ENCODE measurements around the gene NCKAP1. TPM values are rescaled to one million over a fixed set of nuclear protein-coding genes. Genes with fewer than 3 reads are reported as not detected.

NCKAP1 gene
- total RNA-seq, 6 donors from 2014 or later = 34.2 to 129 (median 83.9) TPM

DNA sequence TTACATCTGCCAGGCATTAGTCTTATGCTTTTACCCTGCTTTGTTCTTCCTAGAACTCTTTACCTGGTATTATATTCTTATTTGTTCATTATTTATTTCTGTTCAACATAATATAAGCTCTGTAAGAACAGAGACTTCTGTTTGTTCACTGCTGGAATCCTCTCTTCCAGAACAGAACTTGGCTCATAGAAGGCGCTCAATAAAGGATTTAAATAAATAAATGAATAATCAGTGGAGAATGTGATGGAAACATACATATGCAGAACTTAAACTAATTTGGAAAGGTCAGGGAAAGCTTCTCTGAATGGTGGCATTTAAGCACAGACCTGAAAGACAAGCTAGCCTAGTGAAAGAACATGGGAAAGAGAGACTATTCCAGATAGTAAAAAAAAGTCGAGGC is 24.3 kb downstream of the NCKAP1 start:
- Histone ChIP-seq H3K9me3 (no peaks in the 10 kb centered on the region), H3K4me1 (peaks cover 4 to 19% (median 9%) of the 10 kb centered on the region in 4 donors), H3K36me3 (no peaks in the 10 kb centered on the region), H3K4me3 (no peak overlapping the region), H3K27me3 (no peaks in the 10 kb centered on the region), H3K27ac (no peak overlapping the region)
- ATAC-seq (ENCODE audit: low FRiP score in 2 of 2) (no peak), DNase-seq (no peak)
- 90 to 92% methylated on average over 2 of the region's 2 CpGs for WGBS, 2 donors
- TF ChIP-seq EP300 (IDR thresholded peaks at IDR 0.05) = no peak
- no peak for TF ChIP-seq POLR2AphosphoS5 (IDR thresholded peaks at IDR 0.05)
- no peak for TF ChIP-seq POLR2A (IDR thresholded peaks at IDR 0.05)
- TF ChIP-seq, protein P1, sequence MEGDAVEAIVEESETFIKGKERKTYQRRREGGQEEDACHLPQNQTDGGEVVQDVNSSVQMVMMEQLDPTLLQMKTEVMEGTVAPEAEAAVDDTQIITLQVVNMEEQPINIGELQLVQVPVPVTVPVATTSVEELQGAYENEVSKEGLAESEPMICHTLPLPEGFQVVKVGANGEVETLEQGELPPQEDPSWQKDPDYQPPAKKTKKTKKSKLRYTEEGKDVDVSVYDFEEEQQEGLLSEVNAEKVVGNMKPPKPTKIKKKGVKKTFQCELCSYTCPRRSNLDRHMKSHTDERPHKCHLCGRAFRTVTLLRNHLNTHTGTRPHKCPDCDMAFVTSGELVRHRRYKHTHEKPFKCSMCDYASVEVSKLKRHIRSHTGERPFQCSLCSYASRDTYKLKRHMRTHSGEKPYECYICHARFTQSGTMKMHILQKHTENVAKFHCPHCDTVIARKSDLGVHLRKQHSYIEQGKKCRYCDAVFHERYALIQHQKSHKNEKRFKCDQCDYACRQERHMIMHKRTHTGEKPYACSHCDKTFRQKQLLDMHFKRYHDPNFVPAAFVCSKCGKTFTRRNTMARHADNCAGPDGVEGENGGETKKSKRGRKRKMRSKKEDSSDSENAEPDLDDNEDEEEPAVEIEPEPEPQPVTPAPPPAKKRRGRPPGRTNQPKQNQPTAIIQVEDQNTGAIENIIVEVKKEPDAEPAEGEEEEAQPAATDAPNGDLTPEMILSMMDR (IDR thresholded peaks at IDR 0.05) = no peak

DNA sequence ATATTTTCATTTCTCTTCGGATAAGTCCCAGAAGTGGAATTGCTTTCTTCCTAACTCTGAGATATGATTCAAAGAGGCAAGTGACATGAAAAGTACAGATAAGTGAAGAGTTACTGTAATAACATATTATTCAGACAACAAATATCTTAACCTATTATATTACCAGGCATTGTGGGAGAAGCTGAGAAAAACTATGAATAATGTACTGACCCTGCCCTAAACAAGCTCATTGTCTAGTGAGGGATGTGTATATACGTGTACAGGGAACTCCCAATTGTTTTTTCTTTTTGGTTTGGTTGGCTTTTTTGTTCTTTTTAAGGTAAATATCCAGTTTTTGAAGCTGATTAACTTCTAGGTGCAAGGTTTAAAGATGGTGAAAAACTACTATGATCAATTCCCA is 26.5 kb downstream of the NCKAP1 start:
- DNase-seq = no peak
- no peaks in the 10 kb centered on the region for H3K27me3 ChIP-seq
- H3K27ac ChIP-seq = no peak overlapping the region
- no peak for TF ChIP-seq POLR2A (IDR thresholded peaks at IDR 0.05)
- TF ChIP-seq POLR2AphosphoS5 (IDR thresholded peaks at IDR 0.05) = no peak
- TF ChIP-seq EP300 (IDR thresholded peaks at IDR 0.05) = no peak
- TF ChIP-seq, protein P1 (IDR thresholded peaks at IDR 0.05) = no peak
- WGBS, 2 donors = 74 to 75% methylated on average over 2 of the region's 2 CpGs
- no peak overlapping the region for H3K4me3 ChIP-seq
- no peaks in the 10 kb centered on the region for H3K36me3 ChIP-seq
- no peaks in the 10 kb centered on the region for H3K9me3 ChIP-seq
- ATAC-seq (ENCODE audit: low FRiP score in 2 of 2) = no peak
- H3K4me1 ChIP-seq = peaks cover 4 to 19% (median 9%) of the 10 kb centered on the region in 4 donors

DNA sequence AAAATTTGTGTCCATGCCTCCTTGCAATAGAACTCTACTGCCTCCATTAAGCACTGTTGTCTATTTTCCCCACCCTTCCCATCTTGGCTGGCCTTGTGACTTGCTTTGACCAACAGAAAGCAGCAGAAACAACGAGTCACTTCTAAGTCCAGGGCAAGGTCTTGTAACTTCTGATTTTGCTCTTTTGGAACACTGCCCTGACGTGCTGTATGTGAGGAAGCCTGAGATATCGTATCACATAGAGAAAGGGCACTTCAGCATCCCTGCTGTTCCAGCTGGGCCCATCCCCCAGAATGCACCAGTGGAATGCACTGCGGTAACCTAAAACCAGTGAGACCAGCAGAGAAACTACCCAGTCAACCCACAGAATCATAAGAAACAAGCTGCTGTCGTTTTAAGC is 28.1 kb downstream of the NCKAP1 start:
- peaks cover 4 to 14% (median 9%) of the 10 kb centered on the region in 4 donors for H3K4me1 ChIP-seq
- H3K27me3 ChIP-seq = no peaks in the 10 kb centered on the region
- no peaks in the 10 kb centered on the region for H3K9me3 ChIP-seq
- ATAC-seq (ENCODE audit: low FRiP score in 2 of 2) = no peak
- H3K27ac ChIP-seq = no peak overlapping the region
- WGBS, 2 donors = 75 to 78% methylated on average over 5 of the region's 5 CpGs
- TF ChIP-seq POLR2AphosphoS5 (IDR thresholded peaks at IDR 0.05) (no peak), POLR2A (IDR thresholded peaks at IDR 0.05) (no peak), EP300 (IDR thresholded peaks at IDR 0.05) (no peak)
- TF ChIP-seq, protein P1 (IDR thresholded peaks at IDR 0.05) = no peak
- no peak for DNase-seq
- H3K4me3 ChIP-seq = no peak overlapping the region
- H3K36me3 ChIP-seq = no peaks in the 10 kb centered on the region

DNA sequence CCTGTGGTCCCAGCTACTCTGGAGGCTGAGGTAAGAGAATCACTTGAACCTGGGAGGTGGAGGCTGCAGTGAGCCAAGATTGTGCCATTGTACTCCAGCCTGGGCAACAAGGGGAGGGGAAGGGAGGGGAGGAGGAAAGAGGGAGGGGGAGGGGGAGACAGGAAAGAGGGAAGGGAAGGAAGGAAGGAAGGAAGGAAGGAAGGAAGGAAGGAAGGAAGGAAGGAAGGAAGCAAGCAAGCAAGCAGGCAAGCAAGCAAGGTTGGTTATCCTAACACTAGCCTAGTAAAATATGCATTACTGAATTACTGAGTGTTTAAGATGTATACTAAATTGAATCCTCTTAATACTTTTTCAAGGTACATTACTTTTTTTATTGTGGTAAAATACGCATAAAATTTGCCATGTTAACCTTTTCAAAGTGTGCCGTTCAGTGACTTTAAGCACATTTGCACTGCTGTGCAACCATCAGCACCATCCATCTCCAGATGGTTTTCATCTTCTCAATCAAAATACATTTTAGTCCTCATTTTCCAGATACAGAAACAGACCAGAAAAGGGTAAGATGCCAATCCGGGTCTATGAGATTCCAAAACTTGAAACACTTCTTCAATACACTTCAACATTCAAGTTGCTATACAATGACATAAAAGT is 28.9 kb downstream of the NCKAP1 start:
- Histone ChIP-seq H3K4me3 (no peak overlapping the region), H3K27ac (no peak overlapping the region), H3K9me3 (no peaks in the 10 kb centered on the region), H3K4me1 (peaks cover 4 to 14% (median 7%) of the 10 kb centered on the region in 4 donors), H3K27me3 (no peaks in the 10 kb centered on the region), H3K36me3 (no peaks in the 10 kb centered on the region)
- WGBS, 2 donors = 89 to 92% methylated on average over 3 of the region's 3 CpGs
- ATAC-seq (ENCODE audit: low FRiP score in 2 of 2) (no peak), DNase-seq (no peak)
- TF ChIP-seq, protein P1 (IDR thresholded peaks at IDR 0.05) = no peak
- TF ChIP-seq POLR2AphosphoS5 (IDR thresholded peaks at IDR 0.05) (no peak), EP300 (IDR thresholded peaks at IDR 0.05) (no peak), POLR2A (IDR thresholded peaks at IDR 0.05) (no peak)

DNA sequence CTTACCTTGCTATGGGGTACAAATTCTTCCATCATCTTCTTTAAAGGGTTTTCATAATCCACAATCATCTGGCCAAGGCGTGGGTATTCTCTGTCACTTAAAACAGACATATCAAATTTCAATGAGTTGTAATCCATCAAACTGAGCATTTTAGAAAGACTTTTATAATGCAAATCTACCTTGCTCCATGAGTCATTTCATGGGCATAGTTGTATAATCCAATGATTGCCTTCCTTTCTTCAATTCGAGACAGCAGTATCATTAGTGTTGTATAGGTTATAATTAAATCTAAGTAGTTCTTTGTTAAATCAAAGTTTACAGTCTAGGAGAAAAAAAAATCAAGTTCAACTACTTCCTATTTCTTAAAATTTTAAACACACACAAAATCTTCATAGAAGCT is 36.3 kb downstream of the NCKAP1 start:
- no peak overlapping the region for H3K4me3 ChIP-seq
- H3K9me3 ChIP-seq = no peaks in the 10 kb centered on the region
- WGBS, 2 donors = 85 to 86% methylated on average over 2 of the region's 2 CpGs
- TF ChIP-seq POLR2A (IDR thresholded peaks at IDR 0.05) (no peak), EP300 (IDR thresholded peaks at IDR 0.05) (no peak), POLR2AphosphoS5 (IDR thresholded peaks at IDR 0.05) (no peak)
- TF ChIP-seq, protein P1 (IDR thresholded peaks at IDR 0.05) = no peak
- H3K27me3 ChIP-seq = no peaks in the 10 kb centered on the region
- peaks cover 0 to 7% (median 0%) of the 10 kb centered on the region in 4 donors for H3K4me1 ChIP-seq
- no peak overlapping the region for H3K27ac ChIP-seq
- no peak for DNase-seq
- peaks cover 3 to 31% (median 4%) of the 10 kb centered on the region in 4 donors for H3K36me3 ChIP-seq
- no peak for ATAC-seq (ENCODE audit: low FRiP score in 2 of 2)
